K562 treated with DMSO at 1 percent for 24 hours (cell line): ENCODE results near the gene ZNF808. TPM values are rescaled to one million over a fixed set of nuclear protein-coding genes. Genes with fewer than 3 reads are reported as not detected.

ENCODE experiments used
- total RNA-seq: library from RNA; unstranded; fragments of 300-600 nt; gene quantifications from 2 replicates; pipeline ENCODE4 v1.2.3, GENCODE V29; 2022; ENCODE audit warnings: low read depth; ENCODE audit not compliant: insufficient read depth

ZNF808 gene
- total RNA-seq, result 1.3 and 1.6 TPM in 2 replicates

GRCh38 chr19:52527134-52527955 is at the start of gene ZNF808:
Gene ZNF808 (plus strand): TSS chr19:52527668. CDS start chr19:52543285, 15,617 bp downstream.

GRCh38 chr19:52570000-52570861 is 42.8 kb downstream of the ZNF808 start, which contains the start of gene ZNF701:
Gene ZNF701 (plus strand): TSS chr19:52570287. CDS start chr19:52574148, 3,861 bp downstream.

Other genes starting within 250 kb of the ZNF808 start
- 2.6 and 6.0 TPM in 2 replicates for gene ZNF480, start 230.5 kb upstream of the ZNF808 start, total RNA-seq
- not detected in 2 replicates for gene ZNF610, start 191.4 kb upstream of the ZNF808 start, total RNA-seq
- not detected in 2 replicates for gene ZNF880, start 157.7 kb upstream of the ZNF808 start, total RNA-seq
- 0.82 and 0.93 TPM in 2 replicates for gene ZNF528, start 129.8 kb upstream of the ZNF808 start, total RNA-seq
- 0.50 TPM in 1 of 2 replicates, not detected in the other for gene ZNF534, start 98.5 kb upstream of the ZNF808 start, total RNA-seq
- gene ZNF578, start 74.1 kb upstream of the ZNF808 start, total RNA-seq, result not detected in 2 replicates
- 4.4 and 4.7 TPM in 2 replicates for gene ZNF701, start 42.6 kb downstream of the ZNF808 start, total RNA-seq
- gene ZNF83, start 110.7 kb downstream of the ZNF808 start, total RNA-seq, result 17.7 and 21.4 TPM in 2 replicates
- gene ZNF611, start 207.4 kb downstream of the ZNF808 start, total RNA-seq, result 4.6 and 16.6 TPM in 2 replicates